ENCODE data around the gene ATF2.

The ATF2 gene

GRCh38 chr2:175152242-175152641 lies 15.8 kb downstream of the ATF2 start:
- Histone ChIP-seq H3K27ac (no peak overlapping the region), H3K4me3 (ENCODE audit: low read depth in 1 of 2, low read length in 1 of 2) (no peak overlapping the region), H3K9me3 (no peaks in the 10 kb centered on the region), H3K27me3 (no peaks in the 10 kb centered on the region), H3K36me3 (peaks cover 15% of the 10 kb centered on the region), H3K4me1 (ENCODE audit: control insufficient read depth in 1 of 2, insufficient read depth in 1 of 2, low read depth in 1 of 2, low read length in 1 of 2) (no peaks in the 10 kb centered on the region)
- TF ChIP-seq CTCF (IDR thresholded peaks at IDR 0.05), result no peak

- no peaks in the 10 kb centered on the region for H3K4me1 ChIP-seq (ENCODE audit: control insufficient read depth in 1 of 2, insufficient read depth in 1 of 2, low read depth in 1 of 2, low read length in 1 of 2)
- peaks cover 14% of the 10 kb centered on the region for H3K36me3 ChIP-seq
- H3K27me3 ChIP-seq, result no peaks in the 10 kb centered on the region
- TF ChIP-seq CTCF (IDR thresholded peaks at IDR 0.05), result no peak
- H3K9me3 ChIP-seq, result no peaks in the 10 kb centered on the region
- H3K4me3 ChIP-seq (ENCODE audit: low read depth in 1 of 2, low read length in 1 of 2), result no peak overlapping the region
- H3K27ac ChIP-seq, result no peak overlapping the region
Measured at GRCh38 chr2:175151791-175152190, 16.2 kb downstream of the ATF2 start.

GRCh38 chr2:175147186-175147585 lies 20.8 kb downstream of the ATF2 start:
- Histone ChIP-seq H3K36me3 (peaks cover 22% of the 10 kb centered on the region), H3K27me3 (no peaks in the 10 kb centered on the region), H3K4me1 (ENCODE audit: control insufficient read depth in 1 of 2, insufficient read depth in 1 of 2, low read depth in 1 of 2, low read length in 1 of 2) (no peaks in the 10 kb centered on the region), H3K9me3 (no peaks in the 10 kb centered on the region), H3K4me3 (ENCODE audit: low read depth in 1 of 2, low read length in 1 of 2) (no peak overlapping the region), H3K27ac (no peak overlapping the region)
- TF ChIP-seq CTCF (IDR thresholded peaks at IDR 0.05), result no peak

GRCh38 chr2:175143678-175144077 lies 24.3 kb downstream of the ATF2 start:
- Histone ChIP-seq H3K9me3 (no peaks in the 10 kb centered on the region), H3K36me3 (peaks cover 19% of the 10 kb centered on the region), H3K4me3 (ENCODE audit: low read depth in 1 of 2, low read length in 1 of 2) (no peak overlapping the region), H3K27me3 (no peaks in the 10 kb centered on the region), H3K27ac (no peak overlapping the region), H3K4me1 (ENCODE audit: control insufficient read depth in 1 of 2, insufficient read depth in 1 of 2, low read depth in 1 of 2, low read length in 1 of 2) (no peaks in the 10 kb centered on the region)
- no peak for TF ChIP-seq CTCF (IDR thresholded peaks at IDR 0.05)

GRCh38 chr2:175143191-175143590 lies 24.8 kb downstream of the ATF2 start:
- no peaks in the 10 kb centered on the region for H3K27me3 ChIP-seq
- no peaks in the 10 kb centered on the region for H3K9me3 ChIP-seq
- no peak for TF ChIP-seq CTCF (IDR thresholded peaks at IDR 0.05)
- H3K4me1 ChIP-seq (ENCODE audit: control insufficient read depth in 1 of 2, insufficient read depth in 1 of 2, low read depth in 1 of 2, low read length in 1 of 2), result no peaks in the 10 kb centered on the region
- H3K27ac ChIP-seq, result no peak overlapping the region
- no peak overlapping the region for H3K4me3 ChIP-seq (ENCODE audit: low read depth in 1 of 2, low read length in 1 of 2)
- peaks cover 16% of the 10 kb centered on the region for H3K36me3 ChIP-seq

- Histone ChIP-seq H3K27ac (no peak overlapping the region), H3K9me3 (no peaks in the 10 kb centered on the region), H3K36me3 (peaks cover 25% of the 10 kb centered on the region), H3K4me3 (ENCODE audit: low read depth in 1 of 2, low read length in 1 of 2) (no peak overlapping the region), H3K27me3 (no peaks in the 10 kb centered on the region), H3K4me1 (ENCODE audit: control insufficient read depth in 1 of 2, insufficient read depth in 1 of 2, low read depth in 1 of 2, low read length in 1 of 2) (no peaks in the 10 kb centered on the region)
- TF ChIP-seq CTCF (IDR thresholded peaks at IDR 0.05), result no peak
Measured at GRCh38 chr2:175140332-175140731, 27.7 kb downstream of the ATF2 start.
